SKM-1 (cell line): Measurements from ENCODE around the gene KIAA0753.

Experiments
- DNase-seq: peaks from one replicate; lab custom pipeline; 2025; ENCODE audit not compliant: unreplicated experiment; lab: John Stamatoyannopoulos, UW

Gene KIAA0753

DNA sequence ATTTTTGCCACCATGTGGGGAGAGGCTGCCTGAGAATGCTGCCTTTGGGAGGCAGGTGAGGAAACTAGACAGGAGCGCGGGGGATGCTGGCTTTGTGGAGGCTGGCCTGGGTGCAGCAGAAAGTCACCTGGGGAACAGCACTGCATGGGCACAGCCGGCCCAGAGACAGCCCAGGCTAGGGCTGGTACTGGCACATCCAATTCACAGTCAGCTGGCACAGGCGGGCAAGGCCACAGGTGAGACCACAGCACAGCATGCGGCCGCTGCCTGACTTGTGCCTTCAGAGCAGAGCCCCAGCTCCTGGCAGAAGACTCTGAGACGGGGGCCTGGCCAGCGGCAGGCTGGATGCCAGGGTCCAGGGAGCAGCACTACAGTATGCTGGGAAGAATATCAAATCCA is 67.5 kb downstream of the KIAA0753 start:
- DNase-seq: no peak

DNA sequence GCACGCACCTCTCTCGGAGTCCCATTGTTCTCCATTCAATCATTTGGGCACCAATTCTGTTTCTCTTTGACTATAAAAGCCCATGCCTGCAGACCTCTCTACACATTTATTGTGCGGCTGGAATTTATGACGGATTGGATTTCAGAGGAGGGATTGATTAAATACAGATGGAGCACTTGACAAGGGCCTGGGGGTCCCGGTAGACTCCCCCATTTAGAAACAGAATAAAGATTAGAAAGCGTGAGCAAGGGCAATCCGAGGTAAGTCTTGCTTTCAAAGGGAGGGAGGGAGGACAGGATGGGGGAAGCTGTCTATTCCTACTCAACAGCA is 69.1 kb downstream of the KIAA0753 start:
- DNase-seq: no peak

DNA sequence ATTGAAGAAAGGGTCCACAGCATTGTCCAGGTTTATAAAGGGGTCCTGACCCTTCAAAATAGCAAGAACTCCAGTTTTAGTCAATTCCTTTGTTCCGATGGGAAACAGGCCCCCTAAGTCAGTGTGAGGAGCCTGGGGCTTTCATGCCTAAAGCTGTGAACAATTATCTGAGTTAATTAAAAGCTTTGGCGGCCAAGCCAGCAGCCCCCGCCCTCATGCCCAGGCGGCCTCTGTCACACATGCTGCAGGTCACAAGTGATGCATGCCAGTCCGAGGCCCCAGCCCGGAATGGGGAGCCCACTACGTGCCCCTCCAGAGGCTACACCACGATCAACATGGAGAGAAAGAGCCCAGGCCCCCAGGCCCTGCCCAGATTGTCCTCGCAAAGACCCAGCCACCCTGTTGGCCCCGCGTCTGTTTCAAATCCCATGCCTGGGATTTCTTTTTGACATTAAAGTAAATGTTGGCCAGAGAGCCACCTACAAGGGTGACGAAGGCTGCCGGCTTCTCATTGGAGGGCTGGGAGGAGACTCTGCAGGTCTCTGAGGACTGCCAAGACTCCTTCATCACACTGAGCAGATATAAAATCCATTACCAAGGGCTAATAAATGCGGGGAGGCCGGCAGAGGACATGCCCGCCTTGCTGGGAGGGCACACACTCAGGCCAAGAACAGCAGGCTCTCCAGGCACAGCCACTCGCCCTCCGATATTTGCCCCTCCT is 69.6 kb downstream of the KIAA0753 start:
- DNase-seq: no peak

DNA sequence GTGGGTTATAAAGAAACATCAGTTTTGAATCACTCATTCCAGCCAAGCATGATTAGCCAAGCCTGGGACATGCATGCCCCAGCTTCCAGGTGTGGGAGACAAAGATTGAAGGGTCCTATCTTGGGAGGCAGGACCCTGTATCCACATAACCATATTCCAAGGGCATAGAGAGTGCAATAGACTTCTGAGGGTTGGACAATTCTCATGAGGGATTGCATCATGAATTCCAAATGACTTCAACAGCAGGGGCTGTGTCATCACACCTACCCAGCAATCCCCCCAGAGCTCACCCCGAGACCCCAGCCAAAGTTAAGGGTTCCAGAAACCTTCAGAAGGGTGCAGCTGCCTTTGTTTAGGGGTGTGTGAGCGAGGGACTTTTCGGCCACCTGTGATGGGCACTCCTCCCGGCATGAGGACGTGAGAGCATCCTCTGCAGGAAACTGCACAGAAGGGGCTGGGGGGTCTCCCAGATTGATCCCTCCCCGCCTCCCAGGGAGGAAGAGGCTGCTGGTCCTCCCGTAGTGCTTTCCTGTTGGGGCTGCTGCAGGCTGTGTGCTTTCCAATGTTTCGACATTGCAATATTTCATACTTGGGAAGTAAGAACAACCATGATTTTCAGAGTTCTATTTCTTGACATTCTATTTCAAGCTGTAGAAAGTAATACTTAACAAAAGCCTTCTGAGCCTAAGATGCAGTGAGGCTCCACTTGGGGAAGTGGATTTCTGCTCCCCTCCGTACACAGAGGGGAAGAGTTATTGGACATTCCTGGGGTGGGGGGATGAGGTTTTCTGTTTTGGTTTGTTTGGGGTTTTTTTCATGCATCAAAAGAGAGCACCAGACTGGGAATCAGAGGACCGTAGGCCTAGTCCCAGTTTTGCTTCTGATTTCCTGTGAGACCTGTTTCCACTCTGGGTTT is 70.9 kb downstream of the KIAA0753 start:
- no peak for DNase-seq

DNA sequence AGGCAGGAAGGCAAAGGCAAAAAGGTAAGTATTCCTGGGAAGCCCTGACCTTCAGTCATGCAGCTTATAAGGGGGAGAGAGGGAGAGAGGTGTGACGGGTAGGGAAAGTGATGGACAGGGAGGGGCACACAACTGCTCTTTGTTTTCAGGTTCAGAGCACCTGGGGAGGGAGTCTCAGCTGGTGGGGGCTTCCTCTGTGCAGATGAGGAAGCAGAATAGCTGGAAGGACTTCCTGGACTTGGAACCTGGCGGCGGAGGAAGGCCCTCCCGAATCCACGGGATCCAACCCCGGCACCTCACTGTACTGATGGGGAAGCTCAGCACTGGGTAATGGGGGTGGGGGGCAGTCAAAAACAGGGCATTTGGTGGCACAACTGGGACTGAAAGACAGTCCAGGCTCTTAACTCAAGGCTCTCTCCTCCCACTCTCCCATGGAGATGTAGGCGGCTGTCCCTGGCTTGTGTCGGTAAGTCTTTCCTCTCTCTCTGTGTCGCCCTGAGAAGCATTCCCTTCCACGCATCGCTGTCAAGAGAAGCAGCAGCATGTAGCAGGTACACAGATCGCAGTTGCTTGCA is 72.2 kb downstream of the KIAA0753 start:
- DNase-seq: no peak

DNA sequence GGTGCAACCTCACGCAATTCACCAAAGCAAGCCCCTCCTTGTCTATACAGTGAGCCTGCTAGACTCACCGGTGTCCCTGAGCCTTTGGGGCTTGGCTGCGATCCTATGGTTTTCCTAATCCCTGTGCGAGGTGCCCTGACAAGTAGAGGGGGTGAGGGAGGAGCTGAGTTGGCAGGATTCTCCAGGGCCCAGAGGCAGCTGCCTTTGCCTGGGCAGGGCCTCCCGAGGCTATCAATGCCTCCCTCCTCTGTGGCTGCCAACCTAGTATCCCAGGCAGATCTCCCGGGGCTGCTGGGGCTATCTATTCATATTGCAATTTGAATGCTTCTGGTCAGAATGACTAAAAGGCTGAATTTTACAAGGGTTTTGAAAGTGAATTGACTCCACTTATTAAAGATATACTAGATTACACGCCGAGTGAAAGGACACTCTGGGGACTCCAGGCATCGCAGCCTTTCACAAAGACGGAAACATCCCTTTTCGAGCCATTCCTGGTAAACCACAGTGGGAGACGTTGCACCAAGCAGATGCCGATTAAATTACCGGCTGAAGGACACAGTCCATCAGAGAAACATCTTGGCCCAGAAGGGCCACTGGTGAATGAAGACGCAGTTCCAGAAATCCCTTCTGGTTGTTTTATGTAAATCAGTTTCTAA is 72.9 kb downstream of the KIAA0753 start:
- no peak for DNase-seq

DNA sequence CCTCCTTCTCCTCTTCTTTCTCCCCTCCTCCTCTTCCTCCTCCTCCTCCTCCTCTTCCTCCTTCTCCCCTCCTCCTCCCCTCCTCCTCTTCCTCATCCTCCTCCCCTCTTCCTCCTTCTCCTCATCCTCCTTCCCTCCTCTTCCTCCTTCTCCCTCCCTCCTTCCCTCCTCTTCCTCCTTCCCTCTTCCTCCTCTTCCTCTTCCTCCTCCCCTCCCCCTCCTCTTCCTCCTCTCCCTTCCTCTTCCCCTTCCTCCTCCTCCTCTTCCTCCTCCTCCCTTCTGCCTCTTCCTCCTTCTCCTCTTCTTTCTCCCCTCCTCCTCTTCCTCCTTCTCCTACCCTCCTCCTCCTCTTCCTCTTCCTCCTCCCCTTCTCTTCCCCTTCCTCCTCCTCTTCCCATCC is 79.1 kb downstream of the KIAA0753 start:
- no peak for DNase-seq

DNA sequence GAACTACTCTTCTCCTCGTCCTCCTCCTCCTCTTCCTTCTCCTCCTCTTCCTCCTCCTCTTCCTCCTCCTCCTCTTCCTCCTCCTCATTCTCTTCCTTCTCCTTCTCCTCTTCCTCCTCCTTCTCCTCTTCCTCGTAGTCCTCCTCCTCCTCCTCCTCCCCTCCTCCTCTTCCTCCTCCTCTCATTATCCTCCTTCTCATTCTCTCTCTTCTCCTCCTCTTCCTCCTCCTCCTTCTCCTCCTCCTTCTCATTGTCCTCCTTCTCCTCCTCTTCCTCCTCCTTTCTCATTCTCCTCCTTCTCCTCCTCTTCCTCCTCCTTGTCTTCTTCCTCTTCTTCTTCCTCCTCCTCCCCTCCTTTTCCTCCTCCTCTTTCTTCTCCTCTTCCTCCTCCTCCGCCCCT is 80.0 kb downstream of the KIAA0753 start:
- no peak for DNase-seq

DNA sequence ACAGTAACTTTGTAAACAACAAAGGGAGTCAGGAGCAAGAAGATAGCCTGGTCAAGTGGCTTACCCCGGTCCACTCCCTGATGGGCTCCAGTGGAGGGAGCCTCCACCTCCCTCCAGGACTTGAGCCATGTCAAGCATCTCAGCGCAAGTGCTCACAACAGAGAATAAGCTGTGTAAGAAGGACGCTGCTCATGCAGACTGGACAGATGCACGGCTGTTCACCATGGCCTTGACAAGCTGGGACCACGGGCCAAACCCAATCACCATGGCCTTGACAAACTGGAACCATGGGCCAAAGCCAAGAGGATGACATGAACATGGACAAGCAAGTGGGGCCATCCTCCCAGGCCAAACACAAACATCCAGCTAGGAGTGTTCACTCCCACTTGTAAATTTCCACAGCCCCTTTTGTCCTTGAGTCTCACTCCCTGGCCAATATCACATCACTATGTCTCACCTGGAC is 80.7 kb downstream of the KIAA0753 start:
- no peak for DNase-seq

DNA sequence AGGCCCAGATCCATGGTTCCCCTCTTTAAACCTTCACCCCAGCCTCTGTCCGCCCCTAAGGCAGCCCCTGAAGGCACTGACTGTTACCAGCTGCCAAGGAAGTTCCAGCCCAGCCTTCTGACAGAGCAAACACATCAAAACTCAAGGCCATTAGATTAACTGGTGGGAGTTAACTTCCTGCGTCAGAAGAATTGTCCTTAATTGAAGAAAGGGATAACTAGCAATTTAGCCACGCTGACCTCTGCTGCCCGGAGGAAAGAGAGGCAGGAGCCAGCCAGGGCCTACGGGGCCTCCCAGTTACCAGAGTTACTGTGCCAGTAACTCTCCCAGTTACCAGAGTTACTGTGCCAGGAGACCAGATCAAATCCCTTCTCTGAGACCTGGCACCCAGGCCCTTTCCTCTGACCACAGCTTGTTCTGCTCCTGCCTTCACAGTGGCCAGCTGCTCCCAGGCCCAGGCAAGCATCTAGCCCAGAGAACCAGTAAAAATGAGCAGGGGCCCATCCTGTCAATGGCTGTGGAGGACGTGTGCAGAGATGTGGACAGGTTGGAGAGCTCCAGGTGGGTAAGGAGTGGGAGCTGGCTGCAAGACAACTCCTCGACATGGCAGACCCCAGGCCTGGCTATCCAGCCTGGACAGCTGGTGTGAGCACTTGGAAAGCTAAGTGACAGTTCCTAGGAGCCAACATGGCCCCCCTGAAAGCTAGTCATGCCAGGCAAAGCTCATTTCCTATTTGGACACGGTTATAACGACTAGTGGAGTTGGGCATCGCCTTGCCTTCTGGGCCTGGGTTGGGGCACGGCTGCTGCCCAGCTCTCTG is 81.4 kb downstream of the KIAA0753 start:
- no peak for DNase-seq

DNA sequence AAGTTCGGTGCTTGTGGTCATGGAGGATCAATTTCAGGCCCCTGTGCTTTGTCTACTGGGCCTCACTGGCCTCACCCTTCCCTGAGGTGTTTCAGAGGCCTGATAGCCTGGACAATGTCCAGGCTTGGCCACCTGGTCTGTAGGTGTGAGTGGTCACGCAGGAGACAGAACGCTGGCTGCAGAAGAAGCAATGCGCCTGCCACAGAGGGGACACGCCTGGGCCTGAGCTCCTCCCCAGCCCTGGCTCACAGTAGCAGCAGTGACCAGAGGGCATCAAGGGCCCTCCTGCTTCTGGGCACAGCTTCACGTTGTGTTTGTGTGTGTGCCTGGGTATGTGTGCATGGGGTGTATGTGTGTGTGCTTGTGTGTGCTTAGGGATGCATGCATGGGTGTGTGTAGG is 82.2 kb downstream of the KIAA0753 start:
- DNase-seq: no peak

DNA sequence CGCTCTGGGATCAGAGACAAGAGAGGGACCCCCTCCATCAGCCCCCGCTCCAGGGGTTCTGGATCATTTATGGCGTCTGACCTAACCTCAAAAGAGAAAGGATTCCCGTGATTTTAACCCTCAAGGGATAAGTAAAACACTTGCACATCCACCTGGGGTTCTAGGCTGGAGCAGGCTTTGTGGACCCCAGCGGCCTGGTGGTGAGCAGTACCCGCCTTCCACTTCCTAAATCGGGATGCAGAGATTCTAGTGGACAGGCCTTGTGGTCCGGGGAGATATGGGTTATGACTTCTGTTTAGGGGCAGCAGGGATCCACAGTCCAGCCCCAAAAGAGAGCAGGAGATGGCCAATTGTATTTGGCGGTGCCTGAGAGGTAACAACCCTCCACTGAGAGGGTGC is 83.5 kb downstream of the KIAA0753 start:
- DNase-seq: no peak

DNA sequence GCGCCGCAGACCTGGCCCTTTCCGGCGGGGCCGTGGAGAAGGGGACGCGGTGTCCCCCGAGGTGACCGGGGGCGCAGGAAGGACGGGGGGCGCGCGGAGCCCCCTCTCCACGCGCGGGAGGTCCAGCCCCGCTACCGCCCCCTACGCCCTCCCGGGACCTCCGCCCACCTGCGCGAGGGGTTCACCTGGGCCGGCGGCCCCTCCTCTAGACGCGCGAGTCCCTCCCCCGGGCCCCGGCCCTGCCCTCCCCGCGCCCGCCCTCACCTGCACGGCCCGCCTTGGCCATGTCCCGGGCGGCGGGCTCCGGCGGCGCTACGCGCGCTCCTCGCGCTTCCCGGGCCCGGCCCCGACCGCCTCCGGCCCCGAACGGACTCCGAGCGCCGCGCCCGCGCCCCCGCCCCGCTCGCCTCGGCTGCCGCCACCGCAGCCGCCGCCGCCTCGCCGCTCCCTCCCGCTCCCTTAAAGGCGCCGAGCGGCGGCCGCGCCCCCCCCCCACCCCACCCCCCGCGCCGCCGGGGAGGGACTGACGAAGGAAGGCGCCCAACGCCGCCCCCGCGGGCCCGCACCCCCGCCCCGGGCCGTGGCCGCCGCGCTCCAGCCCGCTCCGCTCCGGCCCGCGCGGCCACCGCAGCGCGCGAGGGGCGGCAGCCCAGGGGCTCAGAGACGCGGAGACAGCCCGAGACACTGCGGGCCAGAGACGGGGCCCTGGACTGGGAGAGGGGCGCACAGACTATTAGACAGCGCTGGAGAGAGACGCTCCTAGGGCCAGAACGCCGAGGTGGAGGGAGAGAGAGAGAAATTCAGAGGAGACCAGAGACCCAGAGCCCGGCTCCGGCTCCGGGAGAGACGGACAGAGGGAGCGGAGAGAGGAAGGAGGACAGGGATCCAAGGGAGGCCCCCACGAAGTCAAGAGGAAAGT is 84.1 kb downstream of the KIAA0753 start, which contains the start of gene PITPNM3:
Gene PITPNM3 (minus strand): TSS at position 435 of the 919 bp plus-strand sequence. CDS start 149 bp downstream, at position 286.
- no peak for DNase-seq

DNA sequence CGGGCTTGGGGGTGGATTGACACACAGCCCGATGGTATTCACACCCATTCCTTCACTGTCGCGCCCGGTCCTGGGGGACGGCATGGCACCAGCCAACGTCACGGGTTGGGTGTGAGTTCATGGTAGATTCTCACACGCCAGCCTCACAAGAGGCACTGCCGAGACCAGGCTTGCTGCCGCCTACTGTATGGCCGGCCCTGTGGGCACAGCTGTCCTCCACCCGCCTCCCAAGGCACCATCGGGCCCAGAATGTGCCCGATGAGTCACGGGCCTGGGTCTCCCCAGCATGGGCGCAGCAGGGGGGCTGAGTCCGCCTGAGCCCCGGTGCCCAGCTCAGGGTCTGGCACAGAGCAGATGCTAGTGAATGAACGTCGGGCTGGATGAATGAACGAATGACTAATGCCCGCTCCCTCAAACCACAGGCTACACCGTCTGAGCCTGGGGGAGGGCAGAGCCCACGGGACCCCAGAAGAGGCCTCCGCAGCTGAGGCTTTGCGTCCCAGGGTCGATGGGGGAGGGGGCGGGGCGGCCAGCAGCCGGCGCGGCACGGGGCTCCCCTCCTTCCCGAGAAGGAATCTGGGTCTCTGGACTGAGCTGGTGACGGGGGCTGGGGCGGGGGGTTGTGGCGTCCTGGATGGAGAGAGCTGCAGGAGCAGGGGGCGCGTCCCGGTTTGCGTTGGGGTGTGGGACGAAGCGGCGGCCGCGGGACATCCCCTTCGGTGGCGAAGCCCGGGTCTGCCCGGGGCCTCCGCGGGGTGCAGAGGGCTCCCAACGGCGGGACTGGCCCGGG is 85.0 kb downstream of the KIAA0753 start:
- no peak for DNase-seq

DNA sequence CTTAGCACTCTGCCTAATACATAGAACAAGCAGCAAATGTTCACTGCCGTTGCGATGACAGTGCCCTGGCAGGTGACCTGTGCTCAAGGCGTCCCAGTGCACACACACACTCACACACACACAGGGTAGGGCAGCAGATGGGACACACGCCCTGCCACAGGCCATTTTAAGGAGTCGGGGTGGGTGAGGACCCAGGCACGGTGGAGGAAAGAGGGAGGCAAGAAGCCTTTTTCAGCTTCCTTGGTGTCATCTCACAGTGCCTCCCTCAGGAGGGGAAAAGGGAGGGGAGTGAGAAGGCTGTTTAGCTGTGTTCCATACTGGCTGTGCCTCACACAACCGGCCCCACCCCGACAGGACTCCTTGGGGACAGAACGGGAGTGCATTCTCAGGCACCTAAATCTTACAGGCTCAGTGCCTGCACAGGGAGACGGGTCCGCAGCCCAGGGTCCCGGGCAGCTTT is 85.6 kb downstream of the KIAA0753 start:
- no peak for DNase-seq

DNA sequence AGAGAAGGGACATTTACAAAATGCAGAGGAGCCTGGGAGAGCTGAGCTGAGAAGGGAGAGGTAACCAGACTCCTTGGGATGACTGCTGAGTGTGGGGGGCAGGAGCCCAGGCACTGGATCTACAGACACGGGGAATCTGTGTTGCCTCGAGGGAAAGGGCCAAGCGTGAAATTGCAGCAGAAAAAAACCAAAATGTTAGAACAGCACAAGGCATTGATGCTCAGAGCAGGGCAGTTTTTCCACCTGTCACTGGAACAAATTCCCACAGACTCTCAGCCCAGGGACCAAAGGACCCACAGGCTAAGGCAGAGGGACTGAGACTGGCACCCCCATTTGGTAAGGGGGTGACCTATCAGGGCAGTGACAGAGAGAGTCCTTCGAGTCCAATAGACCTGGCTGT is 86.2 kb downstream of the KIAA0753 start:
- DNase-seq: no peak

DNA sequence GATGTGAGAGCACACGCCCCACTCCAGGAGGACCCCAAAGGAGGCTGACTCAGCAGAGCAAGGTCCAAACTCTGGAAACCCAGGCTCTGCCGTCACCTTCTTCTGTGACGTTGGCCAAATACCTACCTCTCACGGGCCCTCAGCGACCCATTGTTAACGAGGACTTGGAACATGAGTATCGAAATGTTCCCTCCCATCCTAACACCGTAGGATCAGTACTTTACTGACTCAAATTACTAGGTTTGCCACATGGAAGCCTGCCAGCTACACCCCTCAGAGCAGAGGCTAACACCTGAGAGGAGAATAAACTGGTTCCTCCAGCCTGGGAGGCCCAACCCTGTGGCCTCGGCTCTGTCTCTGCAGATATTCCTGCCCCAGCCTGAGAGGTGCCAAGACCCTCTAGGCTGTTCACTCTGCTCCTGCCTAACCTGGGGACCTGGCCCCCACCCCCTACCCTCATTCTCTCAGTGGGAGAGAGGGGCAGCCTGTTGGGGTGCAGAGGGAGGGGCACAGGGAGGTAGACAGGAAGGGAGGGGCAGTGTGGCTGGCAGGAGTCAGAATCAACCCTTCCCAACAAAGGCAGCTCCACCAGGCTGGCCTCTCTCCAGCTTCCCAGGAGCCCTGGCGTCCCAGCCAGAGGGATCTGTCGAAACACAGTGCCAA is 88.5 kb downstream of the KIAA0753 start:
- no peak for DNase-seq

DNA sequence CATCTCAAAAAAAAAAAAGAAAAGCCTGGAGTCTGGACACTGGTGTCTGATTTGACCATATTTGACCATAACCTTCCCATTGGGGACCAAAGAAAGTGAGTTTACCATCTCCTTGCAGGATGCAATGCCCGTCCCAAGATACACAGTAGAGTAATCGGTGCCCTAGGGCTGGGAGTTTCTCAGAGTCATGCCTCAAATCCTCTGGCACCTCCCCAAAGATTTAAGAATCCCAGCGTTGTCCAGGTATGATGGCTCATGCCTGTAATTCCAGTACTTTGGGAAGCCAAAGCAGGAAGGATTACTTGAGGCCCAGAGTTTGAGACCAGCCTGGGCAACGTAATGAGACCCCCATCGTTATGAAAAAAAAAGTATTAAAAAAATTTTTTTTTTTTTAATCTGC is 89.2 kb downstream of the KIAA0753 start:
- DNase-seq: no peak
